Ovary (tissue), 3 donors: ENCODE data around the gene SLC24A5.

ENCODE experiments used
- POLR2A ChIP-seq: fragments of 450-650 bp; IDR thresholded peaks from one replicate; pipeline ENCODE4 v1.6.1; 2017; ENCODE audit warnings: antibody characterized with exemption, mild to moderate bottlenecking, moderate library complexity
- TF ChIP-seq, protein P1 (sequence below), 3 donors: fragments of 450-650 bp in 2 of 3; fragments of 200-600 bp in 1 of 3; IDR thresholded peaks; one replicate each; pipeline versions ENCODE4 v1.5.1 to v1.8.0; 2016 to 2022; ENCODE audit warnings: antibody characterized with exemption in 3 of 3, mild to moderate bottlenecking in 1 of 3
- donor health status: DM: no; HTN: no; CAD: no.

DNA sequence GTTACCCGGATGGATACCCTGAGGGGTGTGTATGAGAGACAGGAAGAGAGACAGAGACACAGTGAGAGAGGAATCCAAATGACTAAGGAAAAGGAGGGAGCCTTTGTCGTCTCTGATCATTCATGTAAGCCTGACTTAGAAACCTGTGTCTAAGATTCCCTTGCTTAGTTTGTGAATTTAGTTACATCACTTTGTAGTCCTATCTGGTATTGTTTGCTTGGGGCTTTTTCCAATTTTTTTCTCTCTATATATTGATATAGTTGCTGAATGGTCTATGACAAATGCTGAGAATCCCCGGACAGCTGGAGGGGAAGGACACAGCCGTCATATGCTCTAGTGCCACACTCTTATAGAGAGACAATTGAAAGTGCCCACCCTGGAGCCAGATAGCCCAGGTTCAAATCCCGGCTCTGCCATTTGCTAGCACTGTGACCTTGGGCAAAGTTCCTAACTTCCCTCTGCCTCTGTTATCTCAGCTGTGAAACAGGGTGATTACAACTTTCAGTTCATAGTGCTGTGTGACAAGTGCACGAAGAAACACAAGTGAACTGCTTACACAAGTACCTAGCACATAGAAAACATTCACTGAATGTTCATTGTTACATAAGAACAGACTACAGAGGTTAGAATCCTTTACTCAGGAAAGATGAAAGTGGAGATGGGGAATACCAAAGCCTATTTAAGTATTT, 6.0 kb downstream of the SLC24A5 start:
- TF ChIP-seq, protein P1, sequence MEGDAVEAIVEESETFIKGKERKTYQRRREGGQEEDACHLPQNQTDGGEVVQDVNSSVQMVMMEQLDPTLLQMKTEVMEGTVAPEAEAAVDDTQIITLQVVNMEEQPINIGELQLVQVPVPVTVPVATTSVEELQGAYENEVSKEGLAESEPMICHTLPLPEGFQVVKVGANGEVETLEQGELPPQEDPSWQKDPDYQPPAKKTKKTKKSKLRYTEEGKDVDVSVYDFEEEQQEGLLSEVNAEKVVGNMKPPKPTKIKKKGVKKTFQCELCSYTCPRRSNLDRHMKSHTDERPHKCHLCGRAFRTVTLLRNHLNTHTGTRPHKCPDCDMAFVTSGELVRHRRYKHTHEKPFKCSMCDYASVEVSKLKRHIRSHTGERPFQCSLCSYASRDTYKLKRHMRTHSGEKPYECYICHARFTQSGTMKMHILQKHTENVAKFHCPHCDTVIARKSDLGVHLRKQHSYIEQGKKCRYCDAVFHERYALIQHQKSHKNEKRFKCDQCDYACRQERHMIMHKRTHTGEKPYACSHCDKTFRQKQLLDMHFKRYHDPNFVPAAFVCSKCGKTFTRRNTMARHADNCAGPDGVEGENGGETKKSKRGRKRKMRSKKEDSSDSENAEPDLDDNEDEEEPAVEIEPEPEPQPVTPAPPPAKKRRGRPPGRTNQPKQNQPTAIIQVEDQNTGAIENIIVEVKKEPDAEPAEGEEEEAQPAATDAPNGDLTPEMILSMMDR (IDR thresholded peaks at IDR 0.05): no peak
- no peak for TF ChIP-seq POLR2A
